GM12875 (cell line): ENCODE results near the gene THADA.

ENCODE experiments used
- H3K4me3 ChIP-seq: one replicate; pipeline ENCODE4 v1.5.1; 2011; ENCODE audit warnings: low read depth, low read length, control low read depth
- TF ChIP-seq, protein P1 (sequence below): IDR thresholded peaks from 2 replicates; pipeline ENCODE4 v1.5.1; 2011; ENCODE audit warnings: low read depth, mild to moderate bottlenecking, control low read depth, inconsistent platforms, low read length, moderate library complexity, borderline replicate concordance; ENCODE audit not compliant: insufficient read depth

The THADA gene

GRCh38 chr2:43429369-43429768, 166.5 kb downstream of the THADA start:
- H3K4me3 ChIP-seq: no peak overlapping the region
- TF ChIP-seq, protein P1, sequence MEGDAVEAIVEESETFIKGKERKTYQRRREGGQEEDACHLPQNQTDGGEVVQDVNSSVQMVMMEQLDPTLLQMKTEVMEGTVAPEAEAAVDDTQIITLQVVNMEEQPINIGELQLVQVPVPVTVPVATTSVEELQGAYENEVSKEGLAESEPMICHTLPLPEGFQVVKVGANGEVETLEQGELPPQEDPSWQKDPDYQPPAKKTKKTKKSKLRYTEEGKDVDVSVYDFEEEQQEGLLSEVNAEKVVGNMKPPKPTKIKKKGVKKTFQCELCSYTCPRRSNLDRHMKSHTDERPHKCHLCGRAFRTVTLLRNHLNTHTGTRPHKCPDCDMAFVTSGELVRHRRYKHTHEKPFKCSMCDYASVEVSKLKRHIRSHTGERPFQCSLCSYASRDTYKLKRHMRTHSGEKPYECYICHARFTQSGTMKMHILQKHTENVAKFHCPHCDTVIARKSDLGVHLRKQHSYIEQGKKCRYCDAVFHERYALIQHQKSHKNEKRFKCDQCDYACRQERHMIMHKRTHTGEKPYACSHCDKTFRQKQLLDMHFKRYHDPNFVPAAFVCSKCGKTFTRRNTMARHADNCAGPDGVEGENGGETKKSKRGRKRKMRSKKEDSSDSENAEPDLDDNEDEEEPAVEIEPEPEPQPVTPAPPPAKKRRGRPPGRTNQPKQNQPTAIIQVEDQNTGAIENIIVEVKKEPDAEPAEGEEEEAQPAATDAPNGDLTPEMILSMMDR: no peak

- H3K4me3 ChIP-seq: no peak overlapping the region
- TF ChIP-seq, protein P1: no peak
Measured at GRCh38 chr2:43427032-43427424, 168.8 kb downstream of the THADA start.

DNA sequence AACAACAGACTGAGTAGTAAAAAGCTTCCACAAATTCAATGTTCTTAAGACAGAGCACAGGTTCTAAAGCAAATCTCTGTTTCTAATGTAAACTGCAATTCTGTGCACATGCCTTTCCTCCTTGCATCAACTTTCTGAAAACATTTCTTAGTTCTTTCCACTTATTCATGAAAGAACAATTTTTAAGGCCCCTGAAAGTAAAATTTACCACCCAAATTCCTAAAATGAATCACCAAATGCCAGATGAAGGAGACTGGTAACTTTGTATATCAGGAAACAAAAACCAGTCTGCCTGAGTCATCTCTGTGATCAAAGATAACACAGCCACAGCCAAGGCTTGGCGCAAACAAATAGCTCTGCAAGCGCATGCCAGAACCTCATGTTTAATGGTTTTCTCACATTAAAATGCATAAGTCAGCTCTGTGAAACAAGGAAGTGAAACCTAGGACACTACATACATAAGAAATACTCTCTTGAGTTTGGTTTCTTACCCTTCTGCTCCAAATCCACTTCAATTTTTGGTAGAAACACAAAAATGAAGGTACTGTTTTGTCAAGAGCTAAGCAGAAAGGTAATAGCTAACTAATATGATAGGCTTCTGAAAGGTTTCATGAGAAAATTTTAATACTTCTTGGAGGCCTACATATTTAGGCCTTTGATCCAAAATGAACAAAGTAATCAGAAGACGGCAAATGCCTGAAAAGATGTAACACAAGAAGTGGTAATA, 169.4 kb downstream of the THADA start:
- no peak overlapping the region for H3K4me3 ChIP-seq
- TF ChIP-seq, protein P1: no peak

- TF ChIP-seq, protein P1: no peak
- H3K4me3 ChIP-seq: no peak overlapping the region
Measured at GRCh38 chr2:43425659-43426058, 170.2 kb downstream of the THADA start.

DNA sequence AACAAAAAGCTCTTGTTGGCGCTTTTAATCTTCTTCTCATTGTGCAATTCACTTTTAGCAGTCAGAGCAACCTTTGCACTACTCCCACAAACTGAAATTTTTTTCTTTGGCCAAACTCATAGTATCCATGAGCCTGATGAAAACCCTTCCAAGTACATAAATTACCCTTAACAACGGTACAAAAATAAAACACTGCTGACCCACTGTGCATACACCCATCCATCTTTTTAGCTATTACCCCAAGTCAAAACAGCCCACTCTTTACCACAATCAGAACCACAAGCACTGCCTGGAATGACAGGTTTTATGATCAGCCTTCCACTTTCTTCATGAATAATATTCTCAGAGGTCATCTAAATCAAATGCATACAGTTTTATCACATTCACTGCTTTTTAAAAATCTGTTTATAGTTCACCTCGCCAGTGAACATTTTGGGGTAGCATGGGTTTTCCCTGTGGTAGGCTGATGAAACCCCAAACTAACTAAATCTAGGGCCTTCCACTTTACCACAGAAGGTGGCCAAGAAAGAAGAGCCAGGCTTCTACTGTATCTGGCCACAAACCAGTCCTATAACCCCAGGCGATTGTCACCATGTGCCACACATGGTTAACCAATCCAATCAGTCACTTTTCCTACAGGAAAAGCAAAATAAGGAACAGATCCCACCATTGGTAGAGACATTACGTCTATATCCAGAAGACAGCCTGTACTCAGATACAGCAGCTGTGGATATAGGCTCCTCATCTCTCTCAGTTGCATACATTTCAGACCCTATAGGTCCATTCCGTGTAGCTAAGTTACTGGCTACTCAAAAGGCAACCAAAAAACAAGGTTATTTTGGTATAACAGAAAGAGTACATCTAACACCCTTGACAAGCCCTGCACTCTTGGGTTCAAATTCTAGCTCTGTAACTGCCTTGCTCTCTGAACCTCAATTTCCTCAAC, 171.3 kb downstream of the THADA start:
- TF ChIP-seq, protein P1: no peak
- no peak overlapping the region for H3K4me3 ChIP-seq

DNA sequence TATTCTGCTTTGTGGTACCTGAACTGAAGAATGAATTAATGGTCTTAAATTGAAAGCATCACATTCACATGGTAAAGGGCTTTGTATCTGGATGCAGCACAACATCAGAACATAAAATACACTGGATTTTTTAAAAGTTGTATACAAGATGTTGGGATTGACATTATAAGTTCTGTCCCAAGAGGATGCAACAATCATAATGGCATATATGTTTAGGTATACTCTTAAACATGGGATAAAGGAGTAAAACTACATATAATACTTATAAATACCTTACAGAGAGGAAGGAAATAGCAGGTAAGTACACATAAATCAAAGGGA, 171.9 kb downstream of the THADA start:
- TF ChIP-seq, protein P1: no peak
- no peak overlapping the region for H3K4me3 ChIP-seq
